ENCODE measurements around the gene NRXN3. TPM values are rescaled to one million over a fixed set of nuclear protein-coding genes. Genes with fewer than 3 reads are reported as not detected.
"Not testable (repeated sequence)": the region's sequence is repeated elsewhere in the genome, so short reads cannot be mapped to it uniquely, and the experiment has no call there.

The NRXN3 gene
- total RNA-seq, 2 experiments from 2014 or later, result not detected

DNA sequence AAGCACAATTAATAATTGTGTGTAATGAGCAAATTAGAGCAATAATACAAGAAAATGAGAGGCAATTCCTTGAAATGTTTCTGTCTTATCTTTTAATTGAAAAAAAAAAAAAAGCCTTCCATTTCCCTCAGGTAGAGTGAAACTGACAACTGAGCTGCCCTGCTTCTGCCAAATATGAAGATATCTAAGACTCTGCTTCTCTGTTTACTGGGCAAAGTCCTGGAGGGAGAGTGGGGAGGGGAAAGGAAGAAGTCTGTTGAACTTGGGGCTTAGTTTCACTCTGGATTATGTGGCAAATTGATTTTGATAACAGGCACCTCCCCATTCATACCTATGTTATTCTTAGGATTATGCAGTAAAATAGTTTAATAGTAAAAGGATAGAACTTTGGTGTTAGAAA, 364.9 kb downstream of the NRXN3 start:
- no TSS peak for BruUV-seq (replicated peaks)
- DNase-seq (ENCODE audit: low spot score), result no peak
- Histone ChIP-seq H3K4me2 (ENCODE audit: low read length) (no peak overlapping the region), H3K27ac (ENCODE audit: low read depth, low read length, poor library complexity, severe bottlenecking) (no peak overlapping the region), H3K36me3 (ENCODE audit: insufficient read depth, low read length) (no peaks in the 10 kb centered on the region), H3K4me3 (ENCODE audit: low read depth, low read length, poor library complexity, severe bottlenecking) (no peak overlapping the region), H3K4me1 (ENCODE audit: insufficient read depth, low read length, poor library complexity, severe bottlenecking) (no peaks in the 10 kb centered on the region), H2AFZ (ENCODE audit: low read length) (no peak overlapping the region), H3K9me2 (ENCODE audit: insufficient read depth, low read length) (no peaks in the 10 kb centered on the region), H4K20me1 (ENCODE audit: insufficient read depth, low read length) (no peaks in the 10 kb centered on the region), H3K79me2 (ENCODE audit: insufficient read depth, low read depth, low read length) (no peaks in the 10 kb centered on the region), H3K9me3 (ENCODE audit: low read length) (no peaks in the 10 kb centered on the region)
- CTCF ChIA-PET (ENCODE audit: unreplicated experiment), result no interaction called here
- POLR2A ChIA-PET, result interaction anchor here (0.6 kb wide), 1 partner anchor 327 kb away, joined by 3 read pairs; no protein-coding TSS in a partner anchor
- no peak for TF ChIP-seq CTCF (conservative IDR thresholded peaks at IDR 0.05; ENCODE audit: low read length)
- no peak for TF ChIP-seq EZH2phosphoT487 (IDR thresholded peaks at IDR 0.05; ENCODE audit: borderline replicate concordance, low read depth, low read length)
- intact Hi-C loops (cut with micrococcal nuclease; ENCODE audit: unreplicated experiment), result no loop called here

DNA sequence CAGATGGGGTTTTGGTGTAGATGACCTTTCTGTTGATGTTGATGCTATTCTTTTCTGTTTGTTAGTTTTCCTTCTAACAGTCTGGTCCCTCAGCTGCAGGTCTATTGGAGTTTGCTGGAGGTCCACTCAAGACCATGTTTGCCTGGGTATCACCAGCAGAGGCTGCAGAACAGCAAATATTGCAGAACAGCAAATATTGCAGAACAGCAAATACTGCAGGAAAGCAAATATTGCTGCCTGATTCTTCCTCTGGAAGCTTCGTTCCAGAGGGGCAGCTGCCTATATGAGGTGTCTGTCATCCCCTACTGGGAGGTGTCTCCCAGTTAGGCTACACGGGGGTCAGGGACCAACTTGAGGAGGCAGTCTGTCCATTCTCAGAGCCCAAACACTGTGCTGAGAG, 371.6 kb downstream of the NRXN3 start:
- H3K36me3 ChIP-seq (ENCODE audit: insufficient read depth, low read length); H3K4me2 ChIP-seq (ENCODE audit: low read length); H3K4me1 ChIP-seq (ENCODE audit: insufficient read depth, low read length, poor library complexity, severe bottlenecking); POLR2A ChIA-PET; BruUV-seq (replicated peaks); H2AFZ ChIP-seq (ENCODE audit: low read length); H3K9me3 ChIP-seq (ENCODE audit: low read length); CTCF ChIA-PET (ENCODE audit: unreplicated experiment); H3K9me2 ChIP-seq (ENCODE audit: insufficient read depth, low read length); H4K20me1 ChIP-seq (ENCODE audit: insufficient read depth, low read length); H3K79me2 ChIP-seq (ENCODE audit: insufficient read depth, low read depth, low read length); H3K4me3 ChIP-seq (ENCODE audit: low read depth, low read length, poor library complexity, severe bottlenecking); DNase-seq (ENCODE audit: low spot score); H3K27ac ChIP-seq (ENCODE audit: low read depth, low read length, poor library complexity, severe bottlenecking): not testable (repeated sequence)
- intact Hi-C loops (cut with micrococcal nuclease; ENCODE audit: unreplicated experiment), result loop anchor here (10.0 kb wide), 1 partner anchor 473 kb away; no protein-coding TSS in a partner anchor

GRCh38 chr14:78543433-78543832, 373.3 kb downstream of the NRXN3 start:
- Histone ChIP-seq H3K4me3 (ENCODE audit: low read depth, low read length, poor library complexity, severe bottlenecking) (no peak overlapping the region), H3K27ac (ENCODE audit: low read depth, low read length, poor library complexity, severe bottlenecking) (no peak overlapping the region), H4K20me1 (ENCODE audit: insufficient read depth, low read length) (no peaks in the 10 kb centered on the region), H3K9me3 (ENCODE audit: low read length) (no peaks in the 10 kb centered on the region), H3K79me2 (ENCODE audit: insufficient read depth, low read depth, low read length) (no peaks in the 10 kb centered on the region), H2AFZ (ENCODE audit: low read length) (no peak overlapping the region), H3K4me2 (ENCODE audit: low read length) (no peak overlapping the region), H3K4me1 (ENCODE audit: insufficient read depth, low read length, poor library complexity, severe bottlenecking) (no peaks in the 10 kb centered on the region), H3K9me2 (ENCODE audit: insufficient read depth, low read length) (no peaks in the 10 kb centered on the region), H3K36me3 (ENCODE audit: insufficient read depth, low read length) (no peaks in the 10 kb centered on the region)
- POLR2A ChIA-PET, result no interaction called here
- intact Hi-C loops (cut with micrococcal nuclease; ENCODE audit: unreplicated experiment), result loop anchor here (10.0 kb wide), 1 partner anchor 471 kb away; no protein-coding TSS in a partner anchor
- CTCF ChIA-PET (ENCODE audit: unreplicated experiment), result no interaction called here
- DNase-seq (ENCODE audit: low spot score), result no peak
- BruUV-seq (replicated peaks), result no TSS peak
- TF ChIP-seq CTCF (conservative IDR thresholded peaks at IDR 0.05; ENCODE audit: low read length), result no peak
- TF ChIP-seq EZH2phosphoT487 (IDR thresholded peaks at IDR 0.05; ENCODE audit: borderline replicate concordance, low read depth, low read length), result no peak
